HepG2 (cell line): Measurements from ENCODE around the gene CDH23. TPM values are rescaled to one million over a fixed set of nuclear protein-coding genes. Genes with fewer than 3 reads are reported as not detected.

Experiments used
- ASH2L ChIP-seq: fragments of 300-600, 200-600 bp; sonication (generic); IDR thresholded peaks from 2 replicates; pipeline ENCODE4 v1.7.0; 2017; ENCODE audit warnings: low read depth, mild to moderate bottlenecking, moderate library complexity, mixed read lengths, low read length; ENCODE audit not compliant: insufficient read length
- CBX1 ChIP-seq: IDR thresholded peaks from one replicate; pipeline ENCODE4 v1.6.1; 2016; ENCODE audit warnings: antibody characterized with exemption, low read depth
- CBX2 ChIP-seq, 2 experiments: fragments of 200-600 bp in 1 of 2; sonication (generic); formaldehyde crosslinking in 1 of 2; IDR thresholded peaks; 2 replicates each; pipeline versions ENCODE4 v1.7.0 to v1.8.1; 2018 to 2022; ENCODE audit warnings: low read depth in 2 of 2, low read length in 1 of 2, mild to moderate bottlenecking in 1 of 2, missing genetic modification reagents in 1 of 2
- CCDC6 ChIP-seq: sonication (generic); formaldehyde crosslinking; IDR thresholded peaks from 2 replicates; pipeline ENCODE4 v1.8.1; 2022; ENCODE audit warnings: mild to moderate bottlenecking, missing genetic modification reagents, moderate library complexity
- CEBPB ChIP-seq: IDR thresholded peaks from 2 replicates; pipeline ENCODE4 v1.6.1; 2011; ENCODE audit warnings: low read depth, low read length, improper control_type of control experiment, borderline replicate concordance
- CENPX ChIP-seq: sonication (generic); formaldehyde crosslinking; IDR thresholded peaks from 2 replicates; pipeline ENCODE4 v1.9.0; 2021; ENCODE audit warnings: mild to moderate bottlenecking, missing genetic modification reagents, moderate library complexity
- HOXD1 ChIP-seq: sonication (generic); formaldehyde crosslinking; IDR thresholded peaks from 2 replicates; pipeline ENCODE4 v1.5.0; 2020; ENCODE audit warnings: missing genetic modification reagents
- IRF9 ChIP-seq: sonication (generic); formaldehyde crosslinking; IDR thresholded peaks from 2 replicates; pipeline ENCODE4 v1.8.0; 2022; ENCODE audit warnings: missing genetic modification reagents, mild to moderate bottlenecking, borderline replicate concordance
- KAT7 ChIP-seq: IDR thresholded peaks from 2 replicates; pipeline ENCODE4 v1.6.1; 2018; ENCODE audit warnings: borderline replicate concordance, missing compliant biosample characterization
- MAX ChIP-seq: IDR thresholded peaks from 2 replicates; pipeline ENCODE4 v1.6.1; 2012; ENCODE audit warnings: inconsistent platforms
- RARA ChIP-seq: IDR thresholded peaks from 2 replicates; pipeline ENCODE4 v1.6.1; 2016; ENCODE audit warnings: missing genetic modification reagents, missing compliant biosample characterization
- ZBTB10 ChIP-seq: sonication (generic); formaldehyde crosslinking; IDR thresholded peaks from 2 replicates; pipeline ENCODE4 v1.4.0; 2020; ENCODE audit warnings: missing genetic modification reagents, borderline replicate concordance
- ZFP90 ChIP-seq: sonication (generic); formaldehyde crosslinking; IDR thresholded peaks from 2 replicates; pipeline ENCODE4 v1.8.0; 2022; ENCODE audit warnings: missing genetic modification reagents, mild to moderate bottlenecking, inconsistent platforms, borderline replicate concordance
- ZNF124 ChIP-seq: sonication (generic); formaldehyde crosslinking; IDR thresholded peaks from 2 replicates; pipeline ENCODE4 v1.4.0; 2020; ENCODE audit warnings: missing genetic modification reagents
- ZNF383 ChIP-seq: sonication (generic); formaldehyde crosslinking; IDR thresholded peaks from 2 replicates; pipeline ENCODE4 v1.4.0; 2020; ENCODE audit warnings: missing genetic modification reagents, mild to moderate bottlenecking, borderline replicate concordance
- ZNF670 ChIP-seq: sonication (generic); formaldehyde crosslinking; IDR thresholded peaks from 2 replicates; pipeline ENCODE4 v1.8.0; 2022; ENCODE audit warnings: mild to moderate bottlenecking, missing genetic modification reagents, borderline replicate concordance
- ZNF709 ChIP-seq: sonication (generic); formaldehyde crosslinking; IDR thresholded peaks from 2 replicates; pipeline ENCODE4 v1.5.0; 2020; ENCODE audit warnings: mild to moderate bottlenecking, missing genetic modification reagents
- ZSCAN30 ChIP-seq: sonication (generic); formaldehyde crosslinking; IDR thresholded peaks from 2 replicates; pipeline ENCODE4 v1.5.0; 2020; ENCODE audit warnings: mild to moderate bottlenecking, missing genetic modification reagents
- polyA plus RNA-seq, 8 experiments: library from polyadenylated mRNA; depleted of rRNA in 3 of 8; stranded (reverse) in 7 of 8; unstranded in 1 of 8; fragments of >200 nt; fragmentation: Illumina TruSeq in 4 of 8; extraction: Trizol in 4 of 8; gene quantifications; 2 replicates each; pipeline versions ENCODE4 v1.2.1 to v1.2.3, GENCODE V29; 2011 to 2016; ENCODE audit warnings: low read depth in 4 of 8, missing spikeins in 1 of 8, mixed read lengths in 1 of 8; ENCODE audit not compliant: insufficient read depth in 1 of 8
- total RNA-seq, 5 experiments: library from RNA; depleted of rRNA; stranded (reverse); fragments of >200 nt; fragmentation: Illumina TruSeq; extraction: Trizol; gene quantifications; 2 replicates each; pipeline ENCODE4 v1.2.3, GENCODE V29; 2016; ENCODE audit warnings: low read depth in 1 of 5
- TF ChIP-seq, protein P1 (sequence below): sonication (generic); formaldehyde crosslinking; IDR thresholded peaks from 2 replicates; pipeline ENCODE4 v1.5.0; 2020; ENCODE audit warnings: mild to moderate bottlenecking, missing genetic modification reagents
- TF ChIP-seq, protein P2 (sequence below): sonication (generic); formaldehyde crosslinking; IDR thresholded peaks from 2 replicates; pipeline ENCODE4 v1.4.0; 2020; ENCODE audit warnings: missing genetic modification reagents, borderline replicate concordance

Gene CDH23
- total and polyA plus RNA-seq, 2 of the 13 experiments (the other 11 are each of a cell fraction or from before 2014, with no cell fraction given), result 0.13 TPM; not detected in 1

- TF ChIP-seq CBX2 (IDR thresholded peaks at IDR 0.05; ENCODE audit: low read depth, low read length) (no peak), CBX2 (CRISPR knock-in tag; IDR thresholded peaks at IDR 0.05; ENCODE audit: low read depth) (no peak), CEBPB (no peak), ZNF124 (no peak), IRF9 (CRISPR knock-in tag) (no peak), ZNF383 (CRISPR knock-in tag) (no peak), ZFP90 (CRISPR knock-in tag) (no peak), ZNF670 (CRISPR knock-in tag) (no peak), KAT7 (CRISPR knock-in tag) (no peak), CENPX (CRISPR knock-in tag) (no peak), ZBTB10 (CRISPR knock-in tag) (no peak), CCDC6 (0 out of 2 replicates have a peak, but pooled peaks have one; percentile 47), ASH2L (no peak), HOXD1 (CRISPR knock-in tag) (no peak), ZSCAN30 (CRISPR knock-in tag) (no peak), RARA (CRISPR knock-in tag) (no peak), CBX1 (no peak), MAX (peak; percentile 72), ZNF709 (no peak)
- TF ChIP-seq, protein P1, sequence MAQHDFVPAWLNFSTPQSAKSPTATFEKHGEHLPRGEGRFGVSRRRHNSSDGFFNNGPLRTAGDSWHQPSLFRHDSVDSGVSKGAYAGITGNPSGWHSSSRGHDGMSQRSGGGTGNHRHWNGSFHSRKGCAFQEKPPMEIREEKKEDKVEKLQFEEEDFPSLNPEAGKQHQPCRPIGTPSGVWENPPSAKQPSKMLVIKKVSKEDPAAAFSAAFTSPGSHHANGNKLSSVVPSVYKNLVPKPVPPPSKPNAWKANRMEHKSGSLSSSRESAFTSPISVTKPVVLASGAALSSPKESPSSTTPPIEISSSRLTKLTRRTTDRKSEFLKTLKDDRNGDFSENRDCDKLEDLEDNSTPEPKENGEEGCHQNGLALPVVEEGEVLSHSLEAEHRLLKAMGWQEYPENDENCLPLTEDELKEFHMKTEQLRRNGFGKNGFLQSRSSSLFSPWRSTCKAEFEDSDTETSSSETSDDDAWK (CRISPR knock-in tag), result no peak
- TF ChIP-seq, protein P2, sequence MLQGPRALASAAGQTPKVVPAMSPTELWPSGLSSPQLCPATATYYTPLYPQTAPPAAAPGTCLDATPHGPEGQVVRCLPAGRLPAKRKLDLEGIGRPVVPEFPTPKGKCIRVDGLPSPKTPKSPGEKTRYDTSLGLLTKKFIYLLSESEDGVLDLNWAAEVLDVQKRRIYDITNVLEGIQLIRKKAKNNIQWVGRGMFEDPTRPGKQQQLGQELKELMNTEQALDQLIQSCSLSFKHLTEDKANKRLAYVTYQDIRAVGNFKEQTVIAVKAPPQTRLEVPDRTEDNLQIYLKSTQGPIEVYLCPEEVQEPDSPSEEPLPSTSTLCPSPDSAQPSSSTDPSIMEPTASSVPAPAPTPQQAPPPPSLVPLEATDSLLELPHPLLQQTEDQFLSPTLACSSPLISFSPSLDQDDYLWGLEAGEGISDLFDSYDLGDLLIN (CRISPR knock-in tag), result no peak
Observed at GRCh38 chr10:71812016-71812912, 415.5 kb downstream of the CDH23 start (continued).
